GM12873 (cell line): ENCODE results near the gene LCE2A.
A peak's percentile ranks its signal among the peaks of the same experiment; 100 is the strongest.

Source experiments
- TF ChIP-seq, protein P1 (sequence below): IDR thresholded peaks from 2 replicates; pipeline ENCODE4 v1.5.1; 2012; ENCODE audit warnings: low read depth, mild to moderate bottlenecking, moderate library complexity, low read length, control low read depth; ENCODE audit not compliant: insufficient read depth; ENCODE audit errors: missing control alignments

LCE2A gene, protein sequence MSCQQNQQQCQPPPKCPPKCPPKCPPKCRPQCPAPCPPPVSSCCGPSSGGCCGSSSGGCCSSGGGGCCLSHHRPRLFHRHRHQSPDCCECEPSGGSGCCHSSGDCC

DNA sequence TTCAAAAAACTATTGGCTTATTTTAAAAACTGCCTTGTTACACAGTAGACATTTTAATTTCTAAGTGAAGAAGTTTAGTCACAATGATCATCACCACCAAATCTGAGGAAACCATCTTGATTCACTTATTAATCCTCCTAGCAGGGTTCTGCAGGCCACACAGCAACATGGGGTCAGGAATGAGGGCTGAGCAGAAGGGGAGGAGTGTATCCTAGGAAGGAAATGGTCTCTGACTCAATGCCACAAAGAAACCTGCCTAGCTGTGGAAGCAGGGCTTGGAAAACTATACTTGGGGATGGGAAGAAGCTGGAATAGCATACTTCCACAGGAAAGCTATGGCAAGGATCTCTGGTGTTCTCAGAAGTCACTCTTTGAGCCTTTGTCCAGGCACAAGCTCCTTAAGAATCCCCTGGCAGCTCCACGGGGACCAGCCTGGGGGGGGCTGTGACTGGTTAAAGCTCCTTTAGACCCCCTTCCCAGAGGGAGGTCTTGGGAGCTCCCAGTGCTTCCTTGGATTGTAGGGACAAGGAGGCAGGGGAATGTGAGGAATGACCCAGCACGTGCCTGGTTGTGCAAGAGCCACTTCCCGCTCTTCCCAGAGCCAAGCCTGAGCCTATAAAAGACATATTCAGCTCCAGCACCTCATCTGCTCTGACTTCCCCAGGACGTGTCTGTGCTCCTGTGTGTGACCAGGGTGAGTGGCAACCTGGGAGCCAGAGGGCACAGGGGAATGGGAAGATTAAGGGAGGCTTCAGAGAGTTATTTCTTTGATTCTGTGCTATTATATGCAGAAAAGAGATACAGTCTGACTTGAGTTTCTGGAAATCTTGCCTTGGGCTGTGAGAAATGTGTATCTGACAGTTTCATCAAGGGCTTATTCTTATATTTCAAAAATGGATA is at the start of gene LCE2A:
Gene LCE2A, plus strand, starts transcription at position 645 of the 900 bp plus-strand sequence. CDS start 557 bp downstream, outside the sequence.
- TF ChIP-seq, protein P1, sequence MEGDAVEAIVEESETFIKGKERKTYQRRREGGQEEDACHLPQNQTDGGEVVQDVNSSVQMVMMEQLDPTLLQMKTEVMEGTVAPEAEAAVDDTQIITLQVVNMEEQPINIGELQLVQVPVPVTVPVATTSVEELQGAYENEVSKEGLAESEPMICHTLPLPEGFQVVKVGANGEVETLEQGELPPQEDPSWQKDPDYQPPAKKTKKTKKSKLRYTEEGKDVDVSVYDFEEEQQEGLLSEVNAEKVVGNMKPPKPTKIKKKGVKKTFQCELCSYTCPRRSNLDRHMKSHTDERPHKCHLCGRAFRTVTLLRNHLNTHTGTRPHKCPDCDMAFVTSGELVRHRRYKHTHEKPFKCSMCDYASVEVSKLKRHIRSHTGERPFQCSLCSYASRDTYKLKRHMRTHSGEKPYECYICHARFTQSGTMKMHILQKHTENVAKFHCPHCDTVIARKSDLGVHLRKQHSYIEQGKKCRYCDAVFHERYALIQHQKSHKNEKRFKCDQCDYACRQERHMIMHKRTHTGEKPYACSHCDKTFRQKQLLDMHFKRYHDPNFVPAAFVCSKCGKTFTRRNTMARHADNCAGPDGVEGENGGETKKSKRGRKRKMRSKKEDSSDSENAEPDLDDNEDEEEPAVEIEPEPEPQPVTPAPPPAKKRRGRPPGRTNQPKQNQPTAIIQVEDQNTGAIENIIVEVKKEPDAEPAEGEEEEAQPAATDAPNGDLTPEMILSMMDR, result no peak

DNA sequence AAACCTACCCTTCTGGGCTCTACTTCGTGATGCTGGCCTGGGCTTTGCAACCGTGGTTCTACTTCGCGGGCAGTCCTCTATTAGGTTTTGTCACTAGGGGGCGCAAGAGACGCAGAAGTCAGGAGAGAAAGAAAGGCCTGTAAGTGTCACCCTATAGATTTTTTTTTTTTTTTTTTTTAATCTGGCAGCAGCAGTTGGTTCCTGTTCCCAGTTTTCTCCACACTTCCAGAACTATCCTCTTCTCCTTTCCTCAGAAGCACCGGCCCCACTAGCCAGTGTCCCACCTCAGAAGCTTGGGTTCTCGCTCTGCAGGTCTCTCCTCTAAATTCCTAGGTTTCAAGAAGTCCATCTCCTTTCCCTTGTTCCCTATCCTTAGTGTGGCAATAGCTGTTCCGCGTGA is 44.0 kb upstream of the LCE2A start:
- TF ChIP-seq, protein P1, result peak; percentile 80

DNA sequence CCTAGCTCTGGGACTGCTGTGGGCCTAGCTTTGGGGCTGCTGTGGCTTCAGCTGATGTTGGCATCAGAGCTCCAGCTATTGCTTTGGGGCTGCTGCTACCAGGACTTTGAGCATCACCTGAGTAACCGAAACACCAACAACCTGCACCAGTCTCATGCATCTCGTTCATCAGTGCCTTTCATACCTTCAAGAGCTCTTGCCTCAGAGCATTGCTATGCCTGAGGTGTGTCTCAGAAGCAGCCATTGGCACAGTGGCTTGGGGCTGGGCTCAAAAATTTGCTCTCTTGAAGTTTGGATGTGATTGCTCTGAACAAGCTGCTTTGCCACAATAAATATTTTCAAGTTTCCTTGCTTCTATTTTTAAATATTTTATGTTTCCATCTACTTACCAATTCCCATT is 41.7 kb upstream of the LCE2A start:
- TF ChIP-seq, protein P1, result no peak

DNA sequence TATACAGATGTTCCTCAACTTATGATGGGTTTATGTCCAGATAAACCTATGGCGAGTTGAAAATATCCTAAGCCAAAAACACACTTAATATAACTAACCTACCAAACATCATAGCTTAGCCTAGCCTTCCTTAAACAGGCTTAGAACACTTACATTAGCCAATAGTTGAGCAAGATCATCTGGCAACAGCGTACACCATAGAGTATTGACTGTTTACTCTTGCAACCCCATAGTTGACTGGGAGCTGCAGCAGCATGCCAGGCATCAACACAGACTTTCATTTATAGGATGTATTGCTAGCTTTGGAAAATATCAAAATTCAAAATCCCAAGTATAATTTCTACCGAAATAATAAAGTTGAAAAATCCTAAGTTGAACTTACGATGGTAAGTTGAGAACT is 40.5 kb upstream of the LCE2A start:
- TF ChIP-seq, protein P1, result no peak

DNA sequence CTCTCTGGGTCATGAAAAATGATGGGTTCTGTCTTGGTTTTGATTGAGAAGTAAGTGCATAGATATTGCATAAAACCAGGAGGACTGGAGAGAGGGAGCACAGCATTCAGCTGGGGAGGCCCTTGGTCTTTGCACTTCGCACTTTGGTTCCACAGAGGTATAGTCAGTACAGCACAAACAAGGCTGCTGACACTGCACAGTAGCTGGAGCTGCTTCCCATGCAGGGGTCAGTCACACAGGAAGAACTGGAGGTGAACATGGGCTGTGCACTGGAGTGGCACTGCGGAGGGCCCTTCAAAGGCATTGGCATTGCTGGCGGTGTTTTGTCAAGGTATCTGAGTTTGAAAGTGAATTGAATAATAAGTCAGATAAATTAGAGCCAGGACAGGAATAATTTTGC is 39.5 kb upstream of the LCE2A start:
- TF ChIP-seq, protein P1, result no peak

DNA sequence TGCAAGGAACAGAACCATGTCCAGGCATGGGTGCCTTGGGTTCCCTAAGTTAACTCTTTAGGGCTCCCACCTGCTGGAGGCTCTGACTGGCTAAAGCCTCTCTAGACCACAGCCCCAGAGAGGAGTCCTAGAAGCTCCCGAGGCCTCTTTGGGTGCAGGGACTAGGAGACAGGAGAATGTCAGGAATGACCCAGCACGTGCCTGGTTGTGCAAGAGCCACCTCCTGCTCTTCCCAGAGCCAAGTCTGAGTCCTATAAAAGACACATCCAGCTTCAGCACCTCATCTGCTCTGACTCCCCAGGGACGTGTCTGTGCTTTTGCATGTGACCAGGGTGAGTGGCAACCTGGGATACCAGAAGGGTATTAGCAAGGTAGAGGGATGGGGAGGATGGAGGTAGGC is 35.0 kb upstream of the LCE2A start, which contains the start of gene LCE2D:
Gene LCE2D, plus strand, starts transcription at position 283 of the 400 bp plus-strand sequence. CDS start 726 bp downstream, outside the sequence.
- TF ChIP-seq, protein P1, result no peak

DNA sequence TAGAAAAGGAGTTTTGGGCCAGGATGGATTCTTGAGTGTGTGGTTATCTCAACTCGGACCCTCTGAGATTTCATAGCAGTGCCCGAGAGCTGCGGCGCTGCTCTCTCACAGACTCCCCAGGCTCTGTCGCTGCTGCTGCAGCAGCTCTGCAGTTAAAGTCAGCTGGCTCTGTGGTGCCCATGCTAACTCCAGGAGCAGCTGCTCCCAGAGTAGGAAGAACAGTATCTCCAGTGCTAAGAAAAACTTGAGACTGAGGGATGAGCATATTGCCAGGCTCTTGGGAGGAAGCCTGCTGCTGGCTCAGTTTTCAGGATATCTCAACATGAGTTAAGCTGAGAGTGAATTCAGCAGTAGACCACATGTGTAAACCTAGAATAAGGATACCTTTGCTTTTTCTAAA is 30.5 kb upstream of the LCE2A start:
- TF ChIP-seq, protein P1, result no peak
